Astrocyte (in vitro differentiated cells and primary cell): Measurements from ENCODE around the gene HOXA7. TPM values are rescaled to one million over a fixed set of nuclear protein-coding genes. Genes with fewer than 3 reads are reported as not detected.
A peak's percentile ranks its signal among the peaks of the same experiment; 100 is the strongest.

ENCODE experiments used
- DNase-seq: peaks from one replicate; pipeline ENCODE4 v3.0.0-alpha.2; 2010; ENCODE audit warnings: low read depth
- FAIRE-seq: peaks from 2 replicates; lab custom pipeline; 2011; peaks lifted over from hg19 to GRCh38; lab: Jason Lieb, UNC
- H2AFZ ChIP-seq: 2 replicates; pipeline ENCODE4 v1.6.0; 2012; ENCODE audit warnings: low read depth, low read length, inconsistent platforms
- H3K27ac ChIP-seq: 2 replicates; pipeline ENCODE4 v1.5.1; 2011; ENCODE audit warnings: low read depth, low read length, inconsistent platforms
- H3K27me3 ChIP-seq: 2 replicates; pipeline ENCODE4 v1.6.0; 2011; ENCODE audit warnings: low read length, inconsistent platforms; ENCODE audit not compliant: insufficient read depth
- H3K36me3 ChIP-seq: 2 replicates; pipeline ENCODE4 v1.5.1; 2011; ENCODE audit warnings: low read length, inconsistent platforms; ENCODE audit not compliant: insufficient read depth
- H3K4me1 ChIP-seq: 2 replicates; pipeline ENCODE4 v1.5.1; 2011; ENCODE audit warnings: low read length, inconsistent platforms; ENCODE audit not compliant: insufficient read depth
- H3K4me2 ChIP-seq: 2 replicates; pipeline ENCODE4 v1.6.0; 2012; ENCODE audit warnings: low read length, inconsistent platforms
- H3K4me3 ChIP-seq: 2 replicates; pipeline ENCODE4 v1.5.1; 2011; ENCODE audit warnings: low read depth, mild to moderate bottlenecking, low read length, inconsistent platforms; ENCODE audit not compliant: insufficient read depth
- H3K79me2 ChIP-seq: 2 replicates; pipeline ENCODE4 v1.6.0; 2012; ENCODE audit warnings: mild to moderate bottlenecking, low read length, inconsistent platforms; ENCODE audit not compliant: insufficient read depth
- H3K9ac ChIP-seq: 2 replicates; pipeline ENCODE4 v1.6.0; 2012; ENCODE audit warnings: mild to moderate bottlenecking, low read length, inconsistent platforms
- H3K9me3 ChIP-seq: 2 replicates; pipeline ENCODE4 v1.5.1; 2012; ENCODE audit warnings: low read depth, mild to moderate bottlenecking, low read length, inconsistent platforms; ENCODE audit not compliant: insufficient read depth
- H4K20me1 ChIP-seq: 2 replicates; pipeline ENCODE4 v1.6.0; 2012; ENCODE audit warnings: low read length, inconsistent platforms; ENCODE audit not compliant: insufficient read depth
- H3K27ac Mint-ChIP-seq: one replicate; pipeline ENCODE4 v1.8.0; 2021; ENCODE audit warnings: mild to moderate bottlenecking, mixed read lengths; ENCODE audit not compliant: unreplicated experiment
- H3K27me3 Mint-ChIP-seq: one replicate; pipeline ENCODE4 v1.8.0; 2021; ENCODE audit warnings: low read depth, mixed read lengths; ENCODE audit not compliant: unreplicated experiment
- H3K36me3 Mint-ChIP-seq: one replicate; pipeline ENCODE4 v1.8.0; 2021; ENCODE audit warnings: low read depth, mixed read lengths; ENCODE audit not compliant: unreplicated experiment
- H3K4me1 Mint-ChIP-seq: one replicate; pipeline ENCODE4 v1.8.0; 2021; ENCODE audit warnings: low read depth, mixed read lengths; ENCODE audit not compliant: unreplicated experiment
- H3K4me3 Mint-ChIP-seq: one replicate; pipeline ENCODE4 v1.8.0; 2021; ENCODE audit warnings: mild to moderate bottlenecking, moderate library complexity, mixed read lengths; ENCODE audit not compliant: unreplicated experiment
- H3K9me3 Mint-ChIP-seq: one replicate; pipeline ENCODE4 v1.8.0; 2021; ENCODE audit warnings: mild to moderate bottlenecking, mixed read lengths; ENCODE audit not compliant: unreplicated experiment
- EZH2 ChIP-seq: IDR thresholded peaks from 2 replicates; pipeline ENCODE4 v1.6.1; 2012; ENCODE audit warnings: mild to moderate bottlenecking, low read length, inconsistent platforms; ENCODE audit not compliant: insufficient read depth
- total RNA-seq: library from RNA; stranded (reverse); gene quantifications from 2 replicates; pipeline ENCODE4 v1.2.1, GENCODE V29; 2021
- TF ChIP-seq, protein P1 (sequence below): IDR thresholded peaks from 2 replicates; pipeline ENCODE4 v1.5.1; 2011; ENCODE audit warnings: low read depth, mild to moderate bottlenecking, inconsistent platforms, low read length, moderate library complexity; ENCODE audit not compliant: insufficient read depth

Gene HOXA7
- total RNA-seq, 1 donor from 2014 or later, result not detected

DNA sequence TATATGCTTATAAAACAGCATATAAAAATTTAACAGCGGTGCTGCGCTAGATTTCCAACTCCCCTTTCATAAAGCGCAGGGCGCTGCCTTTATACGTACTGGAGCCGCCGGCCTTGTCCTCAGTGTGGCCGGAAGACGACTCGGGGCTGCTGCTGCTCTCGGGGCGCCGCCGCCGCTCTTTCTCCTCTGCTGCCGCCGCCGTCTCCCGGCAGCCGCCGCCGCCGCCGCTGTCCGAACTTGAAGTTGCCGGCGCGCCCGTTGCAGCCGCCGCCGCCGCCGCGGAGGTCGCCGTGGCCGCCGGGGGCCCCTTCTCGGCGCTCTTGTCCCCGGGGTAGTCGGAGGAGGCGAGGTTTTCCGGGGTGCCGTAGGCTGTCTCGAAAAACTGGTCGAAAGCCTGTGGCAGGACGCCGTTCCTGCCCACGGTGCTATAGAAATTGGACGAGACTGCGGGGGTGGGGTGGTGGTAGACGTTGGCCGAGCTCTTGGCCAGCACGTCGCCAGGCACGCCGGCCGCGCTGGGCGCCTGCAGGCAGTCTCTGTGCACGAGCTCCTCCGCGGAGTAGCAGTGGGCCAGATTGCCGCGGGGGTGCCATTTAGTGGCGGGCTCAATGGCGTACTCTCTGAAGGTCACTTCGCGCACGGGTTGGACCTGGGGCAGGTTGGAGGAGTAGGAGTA lies 28.0 kb upstream of the HOXA7 start:
- Mint-ChIP-seq H3K4me1 (no peaks in the 10 kb centered on the region), H3K27me3 (peaks cover 88% of the 10 kb centered on the region), H3K36me3 (peaks cover 2% of the 10 kb centered on the region), H3K4me3 (no peak overlapping the region), H3K9me3 (peaks cover 23% of the 10 kb centered on the region), H3K27ac (peak overlapping the region; percentile 72)
- no peaks in the 10 kb centered on the region for H3K79me2 ChIP-seq
- no peaks in the 10 kb centered on the region for H3K36me3 ChIP-seq
- peak overlapping the region; percentile 36 for H3K4me3 ChIP-seq
- H4K20me1 ChIP-seq, result peaks cover 14% of the 10 kb centered on the region
- peaks cover 97% of the 10 kb centered on the region for H3K27me3 ChIP-seq
- no peak for DNase-seq
- TF ChIP-seq, protein P1, sequence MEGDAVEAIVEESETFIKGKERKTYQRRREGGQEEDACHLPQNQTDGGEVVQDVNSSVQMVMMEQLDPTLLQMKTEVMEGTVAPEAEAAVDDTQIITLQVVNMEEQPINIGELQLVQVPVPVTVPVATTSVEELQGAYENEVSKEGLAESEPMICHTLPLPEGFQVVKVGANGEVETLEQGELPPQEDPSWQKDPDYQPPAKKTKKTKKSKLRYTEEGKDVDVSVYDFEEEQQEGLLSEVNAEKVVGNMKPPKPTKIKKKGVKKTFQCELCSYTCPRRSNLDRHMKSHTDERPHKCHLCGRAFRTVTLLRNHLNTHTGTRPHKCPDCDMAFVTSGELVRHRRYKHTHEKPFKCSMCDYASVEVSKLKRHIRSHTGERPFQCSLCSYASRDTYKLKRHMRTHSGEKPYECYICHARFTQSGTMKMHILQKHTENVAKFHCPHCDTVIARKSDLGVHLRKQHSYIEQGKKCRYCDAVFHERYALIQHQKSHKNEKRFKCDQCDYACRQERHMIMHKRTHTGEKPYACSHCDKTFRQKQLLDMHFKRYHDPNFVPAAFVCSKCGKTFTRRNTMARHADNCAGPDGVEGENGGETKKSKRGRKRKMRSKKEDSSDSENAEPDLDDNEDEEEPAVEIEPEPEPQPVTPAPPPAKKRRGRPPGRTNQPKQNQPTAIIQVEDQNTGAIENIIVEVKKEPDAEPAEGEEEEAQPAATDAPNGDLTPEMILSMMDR, result no peak
- TF ChIP-seq EZH2, result peak; percentile 71
- no peak for FAIRE-seq
- peak overlapping the region; percentile 75 for H3K4me2 ChIP-seq
- no peak overlapping the region for H3K9ac ChIP-seq
- no peak overlapping the region for H3K27ac ChIP-seq
- H3K9me3 ChIP-seq, result peaks cover 6% of the 10 kb centered on the region
- H3K4me1 ChIP-seq, result peaks cover 9% of the 10 kb centered on the region
- H2AFZ ChIP-seq, result no peak overlapping the region

DNA sequence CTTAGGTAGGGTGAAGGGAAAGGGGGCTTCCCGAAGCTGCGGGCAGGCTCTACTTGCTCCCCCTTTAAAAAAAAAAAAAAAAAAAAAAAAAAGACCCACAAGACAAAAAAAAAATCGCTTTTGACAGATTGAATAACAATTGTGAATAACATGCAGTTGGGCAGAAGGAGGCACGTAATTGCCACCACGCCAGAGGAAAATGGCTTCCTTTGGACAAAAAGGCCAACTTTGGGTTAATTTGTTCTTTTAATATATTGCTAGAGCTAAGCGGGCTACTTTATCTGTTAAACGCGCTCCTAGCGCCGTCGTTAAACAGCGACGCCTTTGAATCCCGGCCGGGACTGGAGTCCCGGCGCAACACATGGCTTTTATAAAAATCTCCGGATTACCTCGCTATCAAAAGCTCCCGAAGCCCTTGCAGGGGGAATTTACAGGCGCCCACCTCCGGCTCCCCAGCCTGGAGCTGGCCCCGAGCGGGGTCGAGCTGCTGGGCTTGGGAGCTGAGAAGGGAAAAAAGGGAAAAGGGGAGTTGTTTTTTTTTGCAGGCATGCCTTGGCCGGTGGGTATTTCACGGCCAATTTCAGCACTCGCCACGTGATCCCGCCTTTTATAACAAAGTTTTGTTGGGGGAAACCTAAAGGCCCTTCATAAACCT lies 27.3 kb upstream of the HOXA7 start:
- peaks cover 4% of the 10 kb centered on the region for H3K9me3 ChIP-seq
- peaks cover 88% of the 10 kb centered on the region for H3K27me3 Mint-ChIP-seq
- H3K4me1 Mint-ChIP-seq, result no peaks in the 10 kb centered on the region
- H3K9me3 Mint-ChIP-seq, result peaks cover 30% of the 10 kb centered on the region
- DNase-seq (no peak), FAIRE-seq (no peak)
- no peak overlapping the region for H2AFZ ChIP-seq
- peak overlapping the region; percentile 58 for H3K27ac Mint-ChIP-seq
- H3K27ac ChIP-seq, result no peak overlapping the region
- H3K27me3 ChIP-seq, result peaks cover 97% of the 10 kb centered on the region
- H4K20me1 ChIP-seq, result peaks cover 13% of the 10 kb centered on the region
- peak overlapping the region; percentile 40 for H3K4me3 Mint-ChIP-seq
- H3K4me2 ChIP-seq, result peak overlapping the region; percentile 75
- H3K4me3 ChIP-seq, result peak overlapping the region; percentile 36
- no peak overlapping the region for H3K9ac ChIP-seq
- H3K4me1 ChIP-seq, result peaks cover 7% of the 10 kb centered on the region
- peaks cover 2% of the 10 kb centered on the region for H3K36me3 Mint-ChIP-seq
- TF ChIP-seq EZH2, result no peak
- TF ChIP-seq, protein P1, result no peak
- no peaks in the 10 kb centered on the region for H3K36me3 ChIP-seq
- no peaks in the 10 kb centered on the region for H3K79me2 ChIP-seq
